ENCODE results near the gene NSMCE4A.
"Not testable (repeated sequence)": the region's sequence is repeated elsewhere in the genome, so short reads cannot be mapped to it uniquely, and the experiment has no call there.

NSMCE4A gene

GRCh38 chr10:121988361-121989324 lies 13.6 kb upstream of the NSMCE4A start, which contains the start of gene TACC2:
TACC2 (plus strand) TSS chr10:121989163; CDS start chr10:122021982, 32,819 bp downstream.
- no peaks in the 10 kb centered on the region for H3K36me3 ChIP-seq (ENCODE audit: insufficient read depth, low read length)
- 89% methylated on average over 15 of the region's 15 CpGs for WGBS
- H3K9ac ChIP-seq (ENCODE audit: low read depth, low read length): no peak within 1 kb of the TSS
- H3K27me3 ChIP-seq (ENCODE audit: insufficient read depth, low read length): no peaks in the 10 kb centered on the region
- peaks cover 13% of the 10 kb centered on the region for H3K9me3 ChIP-seq (ENCODE audit: insufficient read depth, low read depth, low read length)
- no peak within 1 kb of the TSS for H3K4me3 ChIP-seq (ENCODE audit: low read length)
- no peak within 1 kb of the TSS for H3K27ac ChIP-seq (ENCODE audit: low read depth, low read length)
- no peaks in the 10 kb centered on the region for H3K4me1 ChIP-seq (ENCODE audit: insufficient read depth, low read length)

- Histone ChIP-seq H3K27me3 (ENCODE audit: insufficient read depth, low read length) (no peaks in the 10 kb centered on the region), H3K4me1 (ENCODE audit: insufficient read depth, low read length) (no peaks in the 10 kb centered on the region), H3K36me3 (ENCODE audit: insufficient read depth, low read length) (no peaks in the 10 kb centered on the region), H3K9ac (ENCODE audit: low read depth, low read length) (no peak overlapping the region), H3K4me3 (ENCODE audit: low read length) (no peak overlapping the region), H3K9me3 (ENCODE audit: insufficient read depth, low read depth, low read length) (peaks cover 14% of the 10 kb centered on the region), H3K27ac (ENCODE audit: low read depth, low read length) (no peak overlapping the region)
- WGBS: 96% methylated on average over 2 of the region's 2 CpGs
These were observed 9.4 kb upstream of the NSMCE4A start for GRCh38 chr10:121984463-121984862.

GRCh38 chr10:121983852-121984251 lies 8.8 kb upstream of the NSMCE4A start:
- H3K4me3 ChIP-seq (ENCODE audit: low read length): no peak overlapping the region
- no peaks in the 10 kb centered on the region for H3K27me3 ChIP-seq (ENCODE audit: insufficient read depth, low read length)
- no peaks in the 10 kb centered on the region for H3K4me1 ChIP-seq (ENCODE audit: insufficient read depth, low read length)
- no peak overlapping the region for H3K9ac ChIP-seq (ENCODE audit: low read depth, low read length)
- WGBS: 93% methylated on average over 5 of the region's 5 CpGs
- peaks cover 14% of the 10 kb centered on the region for H3K9me3 ChIP-seq (ENCODE audit: insufficient read depth, low read depth, low read length)
- no peak overlapping the region for H3K27ac ChIP-seq (ENCODE audit: low read depth, low read length)
- no peaks in the 10 kb centered on the region for H3K36me3 ChIP-seq (ENCODE audit: insufficient read depth, low read length)

DNA sequence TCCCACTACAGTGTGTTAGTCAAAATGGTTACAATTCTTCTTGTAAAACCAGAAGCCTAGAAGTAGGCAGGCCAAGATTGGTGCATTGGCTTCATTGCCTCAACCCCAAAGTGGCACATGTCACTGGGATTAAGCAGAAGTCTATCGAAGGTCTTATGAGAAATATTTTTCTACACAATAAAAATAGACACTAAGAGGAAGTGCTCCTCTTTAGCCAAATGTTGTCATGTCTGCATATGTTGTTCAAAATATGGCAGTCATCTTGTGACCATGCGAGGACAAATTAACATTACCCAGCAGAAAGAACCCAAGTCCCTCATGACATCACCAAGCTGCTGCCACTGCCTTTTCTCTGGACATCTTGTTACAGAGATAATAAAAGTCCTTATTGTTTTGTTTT lies 6.3 kb upstream of the NSMCE4A start:
- WGBS: 97% methylated on average over 2 of the region's 2 CpGs
- no peak overlapping the region for H3K4me3 ChIP-seq (ENCODE audit: low read length)
- no peaks in the 10 kb centered on the region for H3K27me3 ChIP-seq (ENCODE audit: insufficient read depth, low read length)
- no peak overlapping the region for H3K9ac ChIP-seq (ENCODE audit: low read depth, low read length)
- H3K9me3 ChIP-seq (ENCODE audit: insufficient read depth, low read depth, low read length): peaks cover 22% of the 10 kb centered on the region
- H3K27ac ChIP-seq (ENCODE audit: low read depth, low read length): no peak overlapping the region
- no peaks in the 10 kb centered on the region for H3K4me1 ChIP-seq (ENCODE audit: insufficient read depth, low read length)
- no peaks in the 10 kb centered on the region for H3K36me3 ChIP-seq (ENCODE audit: insufficient read depth, low read length)

DNA sequence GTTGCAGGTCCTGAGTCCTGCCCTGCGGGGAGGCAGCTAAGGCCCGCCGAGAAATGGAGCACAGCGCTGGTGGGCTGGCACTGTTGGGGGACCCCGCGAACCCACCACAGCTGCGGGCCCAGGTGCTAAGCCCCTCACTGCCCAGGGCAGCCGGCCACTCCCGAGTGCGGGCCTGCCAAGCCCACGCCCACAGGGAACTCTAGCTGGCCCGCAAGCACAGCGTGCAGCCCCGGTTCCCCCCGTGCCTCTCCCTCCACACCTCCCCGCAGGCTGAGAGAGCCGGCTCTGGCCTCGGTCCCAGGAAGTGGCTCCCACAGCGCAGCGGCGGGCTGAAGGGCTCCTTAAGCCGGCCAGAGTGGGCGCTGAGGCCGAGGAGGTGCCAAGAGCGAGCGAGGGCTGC lies 3.5 kb upstream of the NSMCE4A start:
- 97% methylated on average over 26 of the region's 26 CpGs for WGBS
- Histone ChIP-seq H3K27me3 (ENCODE audit: insufficient read depth, low read length) (no peaks in the 10 kb centered on the region), H3K4me3 (ENCODE audit: low read length) (no peak overlapping the region), H3K9me3 (ENCODE audit: insufficient read depth, low read depth, low read length) (peaks cover 18% of the 10 kb centered on the region; the same call in 1 of the 2 replicates), H3K36me3 (ENCODE audit: insufficient read depth, low read length) (no peaks in the 10 kb centered on the region), H3K27ac (ENCODE audit: low read depth, low read length) (no peak overlapping the region), H3K9ac (ENCODE audit: low read depth, low read length) (no peak overlapping the region), H3K4me1 (ENCODE audit: insufficient read depth, low read length) (peaks cover 5% of the 10 kb centered on the region)

- peaks cover 10% of the 10 kb centered on the region for H3K36me3 ChIP-seq (ENCODE audit: insufficient read depth, low read length)
- no peak overlapping the region for H3K4me3 ChIP-seq (ENCODE audit: low read length)
- no peak overlapping the region for H3K27ac ChIP-seq (ENCODE audit: low read depth, low read length)
- no peaks in the 10 kb centered on the region for H3K27me3 ChIP-seq (ENCODE audit: insufficient read depth, low read length)
- WGBS: 96% methylated on average over 6 of the region's 6 CpGs
- peaks cover 9% of the 10 kb centered on the region for H3K4me1 ChIP-seq (ENCODE audit: insufficient read depth, low read length)
- H3K9ac ChIP-seq (ENCODE audit: low read depth, low read length): no peak overlapping the region
- H3K9me3 ChIP-seq (ENCODE audit: insufficient read depth, low read depth, low read length): peaks cover 18% of the 10 kb centered on the region; the same call in 1 of the 2 replicates
These were observed 1.6 kb upstream of the NSMCE4A start for GRCh38 chr10:121976607-121977006.

- H3K27ac ChIP-seq (ENCODE audit: low read depth, low read length): peak overlapping the region; percentile 96
- H3K4me1 ChIP-seq (ENCODE audit: insufficient read depth, low read length): peaks cover 9% of the 10 kb centered on the region
- 53% methylated on average over 21 of the region's 21 CpGs for WGBS
- no peaks in the 10 kb centered on the region for H3K27me3 ChIP-seq (ENCODE audit: insufficient read depth, low read length)
- peak overlapping the region; percentile 84 for H3K4me3 ChIP-seq (ENCODE audit: low read length)
- H3K36me3 ChIP-seq (ENCODE audit: insufficient read depth, low read length): peaks cover 18% of the 10 kb centered on the region
- H3K9ac ChIP-seq (ENCODE audit: low read depth, low read length): peak overlapping the region; percentile 96
- H3K9me3 ChIP-seq (ENCODE audit: insufficient read depth, low read depth, low read length): peaks cover 18% of the 10 kb centered on the region; the same call in 1 of the 2 replicates
These were observed 474 bp upstream of the NSMCE4A start for GRCh38 chr10:121975295-121976086.

DNA sequence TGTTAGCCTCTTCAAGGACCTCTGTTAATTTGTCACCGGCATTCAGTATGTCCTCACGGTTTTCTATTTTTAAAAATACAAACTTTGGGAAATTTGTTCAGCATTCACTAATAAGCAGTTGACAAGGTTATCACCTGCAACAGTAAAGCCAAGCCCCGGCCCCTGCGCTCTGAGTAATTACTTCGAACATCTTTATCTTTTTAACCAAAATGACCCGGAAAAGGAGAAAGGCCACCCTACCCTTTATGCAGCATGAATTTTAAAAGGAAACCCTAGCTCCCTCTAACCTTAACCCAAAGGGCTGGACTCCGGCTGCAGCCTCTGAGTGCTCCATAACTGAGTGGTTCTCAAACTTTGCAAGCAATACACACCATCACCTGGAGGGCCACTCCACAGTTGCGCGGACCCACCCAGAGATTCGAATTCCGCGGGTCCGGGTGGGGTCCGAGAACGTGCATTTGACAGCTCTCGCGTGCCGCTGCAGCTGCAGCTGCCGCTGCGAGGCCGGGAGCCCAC lies 940 bp downstream of the NSMCE4A start:
- H3K27ac ChIP-seq (ENCODE audit: low read depth, low read length): peak overlapping the region; percentile 96
- 15% methylated on average over 21 of the region's 21 CpGs for WGBS
- H3K36me3 ChIP-seq (ENCODE audit: insufficient read depth, low read length): peaks cover 29% of the 10 kb centered on the region
- peaks cover 18% of the 10 kb centered on the region; the same call in 1 of the 2 replicates for H3K9me3 ChIP-seq (ENCODE audit: insufficient read depth, low read depth, low read length)
- peak overlapping the region; percentile 96 for H3K9ac ChIP-seq (ENCODE audit: low read depth, low read length)
- H3K4me3 ChIP-seq (ENCODE audit: low read length): peak overlapping the region; percentile 84
- H3K4me1 ChIP-seq (ENCODE audit: insufficient read depth, low read length): peaks cover 9% of the 10 kb centered on the region
- no peaks in the 10 kb centered on the region for H3K27me3 ChIP-seq (ENCODE audit: insufficient read depth, low read length)

DNA sequence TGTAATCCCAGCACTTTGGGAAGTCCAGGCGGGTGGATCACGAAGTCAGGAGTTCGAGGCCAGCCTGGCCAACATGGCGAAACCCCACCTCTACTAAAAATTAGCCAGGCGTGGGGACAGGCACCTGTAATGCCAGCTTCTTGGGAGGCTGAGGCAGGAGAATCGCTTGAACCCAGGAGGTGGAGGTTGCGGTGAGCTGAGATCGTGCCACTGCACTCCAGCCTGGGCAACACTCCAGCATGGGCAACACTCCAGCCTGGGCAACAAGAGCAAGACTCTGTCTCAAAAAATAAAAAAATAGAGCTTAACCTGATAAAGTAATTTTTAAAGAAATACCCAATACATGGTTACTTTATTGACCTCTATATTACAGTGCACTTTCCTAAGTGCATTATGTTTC lies 5.9 kb downstream of the NSMCE4A start:
- WGBS: 96% methylated on average over 8 of the region's 8 CpGs

DNA sequence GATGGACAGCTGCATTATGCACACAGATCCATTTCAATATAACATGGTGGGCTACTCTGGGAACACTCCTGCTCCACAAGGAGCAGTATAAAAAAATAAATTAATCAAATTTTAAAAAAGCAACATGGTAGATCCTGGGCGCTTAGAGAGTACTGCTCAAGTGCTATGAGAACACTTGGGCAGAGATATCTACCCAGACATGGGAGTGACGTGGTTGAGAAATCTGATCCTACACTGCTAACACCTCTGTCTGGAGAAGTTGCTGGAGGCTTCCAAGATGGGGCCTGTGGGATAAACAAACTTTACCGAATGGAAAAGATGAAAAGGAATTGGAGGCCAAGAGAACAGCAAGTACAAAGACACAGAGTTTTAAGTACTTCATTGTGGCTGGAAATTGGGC lies 9.0 kb downstream of the NSMCE4A start:
- Histone ChIP-seq H3K9ac (ENCODE audit: low read depth, low read length) (no peak overlapping the region), H3K27ac (ENCODE audit: low read depth, low read length) (no peak overlapping the region), H3K27me3 (ENCODE audit: insufficient read depth, low read length) (no peaks in the 10 kb centered on the region), H3K36me3 (ENCODE audit: insufficient read depth, low read length) (peaks cover 81% of the 10 kb centered on the region), H3K4me1 (ENCODE audit: insufficient read depth, low read length) (no peaks in the 10 kb centered on the region), H3K9me3 (ENCODE audit: insufficient read depth, low read depth, low read length) (no peaks in the 10 kb centered on the region), H3K4me3 (ENCODE audit: low read length) (no peak overlapping the region)
- 96% methylated on average over 3 of the region's 3 CpGs for WGBS

More for the DNA sequence above, 5.9 kb downstream of the NSMCE4A start:
- not testable (repeated sequence) for H3K9me3 ChIP-seq (ENCODE audit: insufficient read depth, low read depth, low read length); H3K4me3 ChIP-seq (ENCODE audit: low read length); H3K9ac ChIP-seq (ENCODE audit: low read depth, low read length); H3K27me3 ChIP-seq (ENCODE audit: insufficient read depth, low read length); H3K27ac ChIP-seq (ENCODE audit: low read depth, low read length); H3K4me1 ChIP-seq (ENCODE audit: insufficient read depth, low read length)
- H3K36me3 ChIP-seq (ENCODE audit: insufficient read depth, low read length): peaks cover 74% of the 10 kb centered on the region

- no peak overlapping the region for H3K4me3 ChIP-seq (ENCODE audit: low read length)
- no peaks in the 10 kb centered on the region for H3K9me3 ChIP-seq (ENCODE audit: insufficient read depth, low read depth, low read length)
- peaks cover 72% of the 10 kb centered on the region for H3K36me3 ChIP-seq (ENCODE audit: insufficient read depth, low read length)
- H3K4me1 ChIP-seq (ENCODE audit: insufficient read depth, low read length): peaks cover 11% of the 10 kb centered on the region
- H3K27me3 ChIP-seq (ENCODE audit: insufficient read depth, low read length): no peaks in the 10 kb centered on the region
- H3K9ac ChIP-seq (ENCODE audit: low read depth, low read length): no peak overlapping the region
- WGBS: 93% methylated on average over 2 of the region's 2 CpGs
- H3K27ac ChIP-seq (ENCODE audit: low read depth, low read length): no peak overlapping the region
These were observed 13.6 kb downstream of the NSMCE4A start for GRCh38 chr10:121961456-121961855.
